ENCODE data around the gene KCNH5. TPM values are rescaled to one million over a fixed set of nuclear protein-coding genes. Genes with fewer than 3 reads are reported as not detected.
"Not testable (repeated sequence)": the region's sequence is repeated elsewhere in the genome, so short reads cannot be mapped to it uniquely, and the experiment has no call there.

Gene KCNH5
- total and polyA plus RNA-seq, 9 of the 15 experiments (the other 6 are each of a cell fraction or from before 2014, with no cell fraction given), result 1.1 to 2.4 (median 1.4) TPM

- TF ChIP-seq, protein P1, sequence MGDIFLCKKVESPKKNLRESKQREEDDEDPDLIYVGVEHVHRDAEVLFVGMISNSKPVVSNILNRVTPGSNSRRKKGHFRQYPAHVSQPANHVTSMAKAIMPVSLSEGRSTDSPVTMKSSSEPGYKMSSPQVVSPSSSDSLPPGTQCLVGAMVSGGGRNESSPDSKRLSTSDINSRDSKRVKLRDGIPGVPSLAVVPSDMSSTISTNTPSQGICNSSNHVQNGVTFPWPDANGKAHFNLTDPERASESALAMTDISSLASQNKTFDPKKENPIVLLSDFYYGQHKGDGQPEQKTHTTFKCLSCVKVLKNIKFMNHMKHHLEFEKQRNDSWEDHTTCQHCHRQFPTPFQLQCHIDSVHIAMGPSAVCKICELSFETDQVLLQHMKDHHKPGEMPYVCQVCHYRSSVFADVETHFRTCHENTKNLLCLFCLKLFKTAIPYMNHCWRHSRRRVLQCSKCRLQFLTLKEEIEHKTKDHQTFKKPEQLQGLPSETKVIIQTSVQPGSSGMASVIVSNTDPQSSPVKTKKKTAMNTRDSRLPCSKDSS (IDR thresholded peaks at IDR 0.05; ENCODE audit: low read depth, partially characterized antibody), result no peak
Measured at GRCh38 chr14:62866376-62866775, 178.9 kb downstream of the KCNH5 start (continued).

DNA sequence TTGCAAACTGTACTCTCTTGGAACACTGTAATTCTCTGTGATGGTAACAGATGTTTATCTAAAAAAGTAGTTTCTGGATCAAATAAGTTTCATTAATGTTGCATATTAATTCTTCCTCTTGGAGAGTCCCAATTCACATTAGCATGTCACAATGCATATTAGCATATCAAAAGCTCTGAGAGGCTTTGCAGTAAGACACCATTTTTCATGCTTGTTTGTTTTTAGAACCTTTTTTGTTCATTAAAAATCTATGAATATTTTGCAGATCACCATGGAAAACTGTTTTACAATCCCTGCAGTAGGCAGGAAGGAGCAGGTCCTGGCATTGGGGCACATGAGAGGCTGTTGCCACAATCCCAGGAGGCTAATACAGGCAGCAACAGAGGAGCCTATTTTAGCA is 180.7 kb downstream of the KCNH5 start:
- Histone ChIP-seq H3K4me1 (replicated peaks in 1 of 2; ENCODE audit: control insufficient read depth in 2 of 2, insufficient read depth in 2 of 2, low read length in 2 of 2) (no peaks in the 10 kb centered on the region), H3K4me2 (ENCODE audit: insufficient read depth, low read length) (no peak overlapping the region), H3K79me2 (ENCODE audit: control insufficient read depth, insufficient read depth, low read length) (no peaks in the 10 kb centered on the region), H3K9me3 (replicated peaks; ENCODE audit: control insufficient read depth, insufficient read depth, low read depth, low read length) (no peaks in the 10 kb centered on the region), H2AFZ (ENCODE audit: low read depth, low read length) (no peak overlapping the region), H3K9me1 (ENCODE audit: control insufficient read depth, insufficient read depth, low read length) (no peaks in the 10 kb centered on the region), H4K20me1 (replicated peaks; ENCODE audit: control insufficient read depth, insufficient read depth, low read length) (no peaks in the 10 kb centered on the region), H3K4me3 (no peak overlapping the region), H3K27ac (ENCODE audit: extremely low read depth, low read depth, low read length) (no peak overlapping the region), H3K36me3 (ENCODE audit: control insufficient read depth, insufficient read depth, low read length) (no peaks in the 10 kb centered on the region), H3K27me3 (ENCODE audit: control insufficient read depth in 2 of 2, insufficient read depth in 2 of 2, low read length in 2 of 2) (no peaks in the 10 kb centered on the region), H3K9ac (ENCODE audit: insufficient read depth in 1 of 2, low read depth in 2 of 2, low read length in 2 of 2) (no peak overlapping the region)
- ATAC-seq (no peak), FAIRE-seq (no peak), DNase-seq (ENCODE audit: extremely low read depth in 1 of 4, low spot score in 3 of 4) (no peak)
- in situ Hi-C loops (cut with MboI), result no loop called here
- intact Hi-C loops (cut with micrococcal nuclease), result no loop called here
- ChIA-PET CTCF (ENCODE audit: low intra/inter-chr PET ratio) (no interaction called here), POLR2A (no interaction called here)
- BruUV-seq (replicated peaks), result no TSS peak
- TF ChIP-seq, protein P2, sequence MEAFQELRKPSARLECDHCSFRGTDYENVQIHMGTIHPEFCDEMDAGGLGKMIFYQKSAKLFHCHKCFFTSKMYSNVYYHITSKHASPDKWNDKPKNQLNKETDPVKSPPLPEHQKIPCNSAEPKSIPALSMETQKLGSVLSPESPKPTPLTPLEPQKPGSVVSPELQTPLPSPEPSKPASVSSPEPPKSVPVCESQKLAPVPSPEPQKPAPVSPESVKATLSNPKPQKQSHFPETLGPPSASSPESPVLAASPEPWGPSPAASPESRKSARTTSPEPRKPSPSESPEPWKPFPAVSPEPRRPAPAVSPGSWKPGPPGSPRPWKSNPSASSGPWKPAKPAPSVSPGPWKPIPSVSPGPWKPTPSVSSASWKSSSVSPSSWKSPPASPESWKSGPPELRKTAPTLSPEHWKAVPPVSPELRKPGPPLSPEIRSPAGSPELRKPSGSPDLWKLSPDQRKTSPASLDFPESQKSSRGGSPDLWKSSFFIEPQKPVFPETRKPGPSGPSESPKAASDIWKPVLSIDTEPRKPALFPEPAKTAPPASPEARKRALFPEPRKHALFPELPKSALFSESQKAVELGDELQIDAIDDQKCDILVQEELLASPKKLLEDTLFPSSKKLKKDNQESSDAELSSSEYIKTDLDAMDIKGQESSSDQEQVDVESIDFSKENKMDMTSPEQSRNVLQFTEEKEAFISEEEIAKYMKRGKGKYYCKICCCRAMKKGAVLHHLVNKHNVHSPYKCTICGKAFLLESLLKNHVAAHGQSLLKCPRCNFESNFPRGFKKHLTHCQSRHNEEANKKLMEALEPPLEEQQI (IDR thresholded peaks at IDR 0.05), result no peak
- TF ChIP-seq RFX5 (IDR thresholded peaks at IDR 0.05; ENCODE audit: low read depth, low read length), result no peak
- no peak for TF ChIP-seq CAMTA2 (CRISPR knock-in tag; conservative IDR thresholded peaks at IDR 0.05)
- no peak for TF ChIP-seq PHB2 (IDR thresholded peaks at IDR 0.05; ENCODE audit: low read depth)
- TF ChIP-seq, protein P3, sequence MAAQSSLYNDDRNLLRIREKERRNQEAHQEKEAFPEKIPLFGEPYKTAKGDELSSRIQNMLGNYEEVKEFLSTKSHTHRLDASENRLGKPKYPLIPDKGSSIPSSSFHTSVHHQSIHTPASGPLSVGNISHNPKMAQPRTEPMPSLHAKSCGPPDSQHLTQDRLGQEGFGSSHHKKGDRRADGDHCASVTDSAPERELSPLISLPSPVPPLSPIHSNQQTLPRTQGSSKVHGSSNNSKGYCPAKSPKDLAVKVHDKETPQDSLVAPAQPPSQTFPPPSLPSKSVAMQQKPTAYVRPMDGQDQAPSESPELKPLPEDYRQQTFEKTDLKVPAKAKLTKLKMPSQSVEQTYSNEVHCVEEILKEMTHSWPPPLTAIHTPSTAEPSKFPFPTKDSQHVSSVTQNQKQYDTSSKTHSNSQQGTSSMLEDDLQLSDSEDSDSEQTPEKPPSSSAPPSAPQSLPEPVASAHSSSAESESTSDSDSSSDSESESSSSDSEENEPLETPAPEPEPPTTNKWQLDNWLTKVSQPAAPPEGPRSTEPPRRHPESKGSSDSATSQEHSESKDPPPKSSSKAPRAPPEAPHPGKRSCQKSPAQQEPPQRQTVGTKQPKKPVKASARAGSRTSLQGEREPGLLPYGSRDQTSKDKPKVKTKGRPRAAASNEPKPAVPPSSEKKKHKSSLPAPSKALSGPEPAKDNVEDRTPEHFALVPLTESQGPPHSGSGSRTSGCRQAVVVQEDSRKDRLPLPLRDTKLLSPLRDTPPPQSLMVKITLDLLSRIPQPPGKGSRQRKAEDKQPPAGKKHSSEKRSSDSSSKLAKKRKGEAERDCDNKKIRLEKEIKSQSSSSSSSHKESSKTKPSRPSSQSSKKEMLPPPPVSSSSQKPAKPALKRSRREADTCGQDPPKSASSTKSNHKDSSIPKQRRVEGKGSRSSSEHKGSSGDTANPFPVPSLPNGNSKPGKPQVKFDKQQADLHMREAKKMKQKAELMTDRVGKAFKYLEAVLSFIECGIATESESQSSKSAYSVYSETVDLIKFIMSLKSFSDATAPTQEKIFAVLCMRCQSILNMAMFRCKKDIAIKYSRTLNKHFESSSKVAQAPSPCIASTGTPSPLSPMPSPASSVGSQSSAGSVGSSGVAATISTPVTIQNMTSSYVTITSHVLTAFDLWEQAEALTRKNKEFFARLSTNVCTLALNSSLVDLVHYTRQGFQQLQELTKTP (IDR thresholded peaks at IDR 0.05; ENCODE audit: low read depth in 1 of 2, partially characterized antibody in 2 of 2), result no peak
- no peak for TF ChIP-seq SIN3B (IDR thresholded peaks at IDR 0.05; ENCODE audit: low read depth)

DNA sequence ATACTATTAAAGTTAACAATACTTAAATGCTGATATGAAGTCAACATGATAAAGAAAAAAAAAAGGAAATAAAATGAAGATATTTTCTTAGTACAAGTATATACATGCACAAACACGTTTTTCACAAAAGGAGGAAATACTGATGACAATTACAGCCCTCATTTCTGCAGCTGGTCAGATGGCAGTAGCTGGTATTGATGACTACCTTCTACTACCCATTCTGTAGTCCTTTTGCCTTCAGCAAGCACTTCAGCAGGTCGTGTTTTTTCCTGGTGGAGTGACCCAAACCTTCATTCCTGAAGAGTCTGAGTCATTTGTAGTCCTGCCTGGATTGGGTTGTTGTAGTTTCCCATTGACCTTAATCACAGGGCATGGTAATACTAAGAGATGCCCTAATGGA is 187.2 kb downstream of the KCNH5 start:
- H3K9me1 ChIP-seq (ENCODE audit: control insufficient read depth, insufficient read depth, low read length); DNase-seq (ENCODE audit: extremely low read depth in 1 of 4, low spot score in 3 of 4); BruUV-seq (replicated peaks); H3K27me3 ChIP-seq (ENCODE audit: control insufficient read depth in 2 of 2, insufficient read depth in 2 of 2, low read length in 2 of 2); H3K9me3 ChIP-seq (replicated peaks; ENCODE audit: control insufficient read depth, insufficient read depth, low read depth, low read length); H3K79me2 ChIP-seq (ENCODE audit: control insufficient read depth, insufficient read depth, low read length); H4K20me1 ChIP-seq (replicated peaks; ENCODE audit: control insufficient read depth, insufficient read depth, low read length); H2AFZ ChIP-seq (ENCODE audit: low read depth, low read length); H3K9ac ChIP-seq (ENCODE audit: insufficient read depth in 1 of 2, low read depth in 2 of 2, low read length in 2 of 2); ATAC-seq; H3K4me3 ChIP-seq; intact Hi-C loops (cut with micrococcal nuclease); H3K36me3 ChIP-seq (ENCODE audit: control insufficient read depth, insufficient read depth, low read length); CTCF ChIA-PET (ENCODE audit: low intra/inter-chr PET ratio); FAIRE-seq; H3K4me1 ChIP-seq (replicated peaks in 1 of 2; ENCODE audit: control insufficient read depth in 2 of 2, insufficient read depth in 2 of 2, low read length in 2 of 2); H3K4me2 ChIP-seq (ENCODE audit: insufficient read depth, low read length); POLR2A ChIA-PET; H3K27ac ChIP-seq (ENCODE audit: extremely low read depth, low read depth, low read length); in situ Hi-C loops (cut with MboI): not testable (repeated sequence)
- 0% methylated on average over 2 of the region's 2 CpGs for WGBS (ENCODE audit: insufficient coverage, low coverage, missing lambda C conversion rate)
